HL-60 (cell line): Measurements from ENCODE around the gene TMEM165.

Experiments
- DNase-seq, 2 experiments: peaks; one replicate each; pipeline ENCODE4 v3.0.0-alpha.2; 2010 to 2020; ENCODE audit warnings: low read depth in 1 of 2, low spot score in 1 of 2
- H3K27ac ChIP-seq: fragments of 250-450 bp; sonication (Bioruptor Pico); replicated peaks from 2 replicates; pipeline ENCODE4 v1.5.1; 2020; ENCODE audit warnings: mild to moderate bottlenecking, moderate library complexity
- H3K27me3 ChIP-seq: fragments of 250-450 bp; sonication (Bioruptor Pico); 2 replicates; pipeline ENCODE4 v1.5.1; 2021; ENCODE audit warnings: mild to moderate bottlenecking, moderate library complexity; ENCODE audit not compliant: insufficient read depth, poor library complexity, severe bottlenecking
- H3K4me3 ChIP-seq: replicated peaks from 2 replicates; pipeline ENCODE4 v1.5.1; 2011; ENCODE audit warnings: mild to moderate bottlenecking, control low read depth, low read length; ENCODE audit not compliant: insufficient read depth
- CTCF ChIP-seq: IDR thresholded peaks from one replicate; pipeline ENCODE4 v1.5.1; 2011; ENCODE audit warnings: low read length, control low read depth, inconsistent platforms; ENCODE audit not compliant: insufficient read depth
- GABPA ChIP-seq: IDR thresholded peaks from 2 replicates; pipeline ENCODE4 v1.6.1; 2012; ENCODE audit warnings: low read depth
- POLR2AphosphoS5 ChIP-seq: IDR thresholded peaks from 2 replicates; pipeline ENCODE4 v1.6.1; 2012; ENCODE audit warnings: low read depth
- REST ChIP-seq: IDR thresholded peaks from 2 replicates; pipeline ENCODE4 v1.6.1; 2012; ENCODE audit warnings: low read depth; ENCODE audit not compliant: insufficient replicate concordance
- SPI1 ChIP-seq: IDR thresholded peaks from 2 replicates; pipeline ENCODE4 v1.6.1; 2012; ENCODE audit warnings: low read depth, mild to moderate bottlenecking, borderline replicate concordance

TMEM165 gene

GRCh38 chr4:55363691-55364351, 31.9 kb upstream of the TMEM165 start:
- TF ChIP-seq SPI1: no peak
- no peak for TF ChIP-seq GABPA
- no peak for TF ChIP-seq REST
- no peak for TF ChIP-seq CTCF
- no peak for TF ChIP-seq POLR2AphosphoS5
- Histone ChIP-seq H3K27ac (no peak overlapping the region), H3K4me3 (no peak overlapping the region), H3K27me3 (no peaks in the 10 kb centered on the region)
- no peak for DNase-seq

GRCh38 chr4:55364691-55365344, 30.9 kb upstream of the TMEM165 start:
- Histone ChIP-seq H3K4me3 (no peak overlapping the region), H3K27me3 (no peaks in the 10 kb centered on the region), H3K27ac (no peak overlapping the region)
- TF ChIP-seq POLR2AphosphoS5: no peak
- TF ChIP-seq CTCF: no peak
- TF ChIP-seq REST: no peak
- TF ChIP-seq GABPA: no peak
- no peak for TF ChIP-seq SPI1
- no peak for DNase-seq

- TF ChIP-seq POLR2AphosphoS5 (no peak), REST (no peak), SPI1 (no peak), GABPA (no peak), CTCF (no peak)
- Histone ChIP-seq H3K4me3 (no peak overlapping the region), H3K27ac (no peak overlapping the region), H3K27me3 (no peaks in the 10 kb centered on the region)
- DNase-seq: no peak
Observed at GRCh38 chr4:55365345-55365728, 30.4 kb upstream of the TMEM165 start.
